Activated gamma-delta T cell (primary cell): Measurements from ENCODE around the gene PEX14.

Experiments
- DNase-seq: peaks from one replicate; lab custom pipeline; 2025; lab: John Stamatoyannopoulos, UW

The PEX14 gene

DNA sequence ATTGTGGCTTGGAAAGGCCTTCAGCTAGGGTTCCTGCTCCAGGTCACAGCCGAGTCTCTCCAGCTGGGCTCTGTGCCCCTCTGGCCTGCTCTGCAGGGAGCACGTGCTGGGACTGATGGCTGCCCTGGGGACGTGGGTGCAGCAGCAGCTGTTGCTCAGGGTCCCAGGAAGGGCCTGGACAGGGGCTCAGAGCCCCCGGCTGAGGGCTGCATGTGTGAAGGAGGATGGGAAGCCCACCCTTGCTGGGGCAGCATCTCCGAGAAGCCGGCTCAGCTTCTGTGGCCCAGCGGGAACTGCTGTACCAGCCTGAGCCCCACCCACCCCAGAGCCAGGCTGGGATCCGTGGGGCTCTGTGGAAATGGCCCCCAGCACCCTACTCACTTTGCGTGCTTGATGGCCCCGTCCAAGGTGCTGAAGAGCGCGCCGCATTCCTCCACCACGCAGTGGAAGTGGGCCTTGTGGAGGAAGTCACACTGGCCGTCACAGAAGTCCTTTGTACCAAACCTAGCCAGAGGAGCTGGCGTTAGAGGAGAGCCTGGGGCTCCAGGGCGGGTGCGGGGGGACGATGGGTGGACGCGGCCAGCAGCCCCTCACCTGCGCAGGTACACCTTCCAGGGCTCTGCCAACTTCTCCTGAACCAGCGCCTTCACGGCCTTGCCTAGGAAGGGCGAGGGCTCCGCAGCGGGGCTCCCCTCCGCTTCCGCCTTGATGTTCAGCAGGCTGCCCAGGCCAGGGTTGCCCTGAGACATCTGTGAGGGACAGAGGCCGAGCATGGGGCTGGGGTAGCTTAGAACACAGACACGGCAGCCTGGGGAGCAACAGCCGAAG, 174.2 kb downstream of the PEX14 start:
- DNase-seq = no peak

DNA sequence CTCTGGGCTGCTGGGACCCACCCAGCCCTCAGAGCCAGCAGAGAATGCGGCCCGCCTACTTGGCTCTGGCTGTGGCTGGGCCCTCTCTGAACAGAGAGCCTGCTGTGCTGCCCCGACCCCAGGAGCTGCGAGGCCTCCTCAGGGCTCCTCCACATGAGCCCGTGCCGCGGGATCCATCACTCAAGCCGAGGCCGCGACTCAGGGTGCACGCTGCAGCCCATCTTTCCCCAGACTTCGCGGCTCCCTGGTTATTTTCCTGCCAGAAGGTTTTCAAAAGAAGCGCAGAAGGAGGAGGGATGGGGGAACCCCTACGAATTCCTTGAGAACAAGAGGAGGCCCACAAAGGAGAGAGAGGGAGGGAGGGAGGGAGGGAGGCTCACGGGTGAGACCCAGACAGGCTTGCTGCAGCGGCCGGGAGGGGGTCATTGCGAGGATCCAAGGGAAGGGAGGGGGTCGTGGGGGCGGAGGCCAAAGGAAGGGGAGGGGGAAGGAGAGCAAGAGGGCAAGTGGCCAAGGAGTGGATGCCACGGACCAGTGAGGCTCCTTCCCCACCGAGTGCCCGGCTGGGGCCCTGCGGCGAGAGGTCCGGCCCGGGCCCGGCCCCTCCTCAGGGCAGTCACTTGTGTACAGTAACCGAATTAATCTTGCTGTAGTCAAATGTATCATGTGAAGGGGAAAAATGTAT, 174.9 kb downstream of the PEX14 start:
- no peak for DNase-seq

DNA sequence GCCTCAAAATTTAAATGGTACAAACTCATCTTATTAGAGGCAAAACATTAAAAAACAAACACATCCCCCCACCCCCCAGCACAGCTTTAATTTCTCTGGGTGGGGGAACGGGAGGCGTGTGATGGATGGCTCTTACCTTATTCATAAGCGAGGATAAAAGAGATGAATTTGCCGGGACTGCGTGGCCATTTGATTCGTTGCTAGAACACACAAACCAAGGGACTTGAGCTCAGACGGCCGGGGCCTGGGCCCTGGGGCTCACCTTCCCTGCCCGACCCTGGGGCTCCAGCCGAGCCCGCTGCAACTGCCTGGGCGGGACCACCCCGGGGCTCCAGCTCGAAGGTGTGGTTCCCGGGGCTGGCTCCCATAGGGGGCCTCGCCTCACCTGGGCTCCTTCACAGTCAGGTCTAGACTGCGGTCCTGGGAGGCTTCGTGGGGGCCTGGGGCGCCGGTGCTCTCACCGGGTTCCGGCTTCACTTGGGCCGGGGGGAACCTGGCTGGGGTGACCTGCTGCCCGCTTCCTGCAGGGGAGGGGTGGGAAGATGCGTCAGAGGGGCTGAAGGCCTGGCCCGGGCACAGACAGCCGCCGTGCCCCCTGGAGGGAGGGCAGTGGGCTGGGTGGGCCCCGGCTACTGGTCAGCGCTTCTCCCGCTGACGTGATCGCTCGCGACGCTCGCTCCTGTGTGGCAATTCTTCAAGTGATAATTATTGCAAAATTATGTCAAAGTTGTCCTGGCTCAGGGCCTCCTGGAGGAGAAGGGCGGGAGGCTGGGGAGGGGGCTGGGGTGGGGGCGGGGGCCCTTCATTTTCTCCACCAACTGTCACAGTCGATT, 176.0 kb downstream of the PEX14 start:
- no peak for DNase-seq

DNA sequence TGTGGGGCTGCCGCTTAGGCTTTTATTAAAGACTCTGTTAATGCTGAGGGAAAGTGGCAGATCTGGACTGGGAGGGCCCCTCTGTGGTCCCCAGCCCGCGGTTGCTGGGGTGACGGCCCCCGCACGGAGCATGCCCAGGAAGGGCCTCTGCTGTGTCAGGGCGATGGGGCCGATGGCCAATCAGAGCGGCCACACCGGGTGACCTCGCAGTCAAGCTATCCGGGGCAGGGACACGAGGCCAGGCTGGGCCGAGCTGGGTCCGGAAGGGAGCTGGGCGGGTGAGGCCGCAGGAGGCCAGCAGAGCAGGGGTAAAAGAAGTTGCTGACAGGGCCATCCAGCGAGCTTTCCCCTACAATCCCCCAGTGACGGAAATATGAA, 176.6 kb downstream of the PEX14 start:
- DNase-seq = no peak

DNA sequence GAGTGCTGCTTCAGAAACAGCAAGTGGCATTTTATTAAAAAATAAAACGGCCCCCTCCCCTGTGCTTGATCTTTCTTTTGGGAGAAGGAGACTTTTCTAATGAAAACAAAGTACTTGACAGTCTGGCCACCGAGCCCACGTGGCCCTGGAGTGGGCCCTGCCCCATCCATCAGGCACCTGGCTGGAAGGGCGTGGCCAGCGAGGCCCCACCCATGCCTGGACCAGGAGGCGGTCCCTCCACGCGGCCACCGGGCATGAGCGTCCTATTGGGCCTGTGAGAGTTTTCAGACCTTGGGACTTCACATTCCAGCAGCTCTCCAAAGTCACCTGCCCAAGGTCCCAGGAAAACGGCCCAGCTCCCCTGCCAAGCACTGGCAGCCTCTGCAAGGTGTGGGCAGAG, 177.0 kb downstream of the PEX14 start:
- DNase-seq = no peak

DNA sequence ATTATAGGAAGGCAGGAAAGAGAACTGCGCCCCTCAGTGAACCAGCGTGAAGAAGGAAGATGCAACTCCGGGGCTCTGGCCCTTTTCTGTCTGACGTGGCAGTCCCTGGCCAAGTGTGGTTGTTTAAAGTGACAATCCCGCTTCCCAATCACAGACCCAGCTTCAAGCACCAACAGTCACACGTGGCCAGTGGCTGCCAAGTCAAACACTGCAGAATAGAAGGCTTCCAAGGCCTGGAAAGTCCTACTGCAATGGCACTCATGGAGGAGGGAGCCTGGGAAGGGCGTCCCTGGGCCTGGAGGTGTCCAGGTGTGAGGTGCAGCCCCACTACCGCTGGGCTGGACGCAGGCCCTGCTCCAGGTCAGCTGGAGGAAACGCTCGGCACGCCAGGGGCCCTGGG, 177.9 kb downstream of the PEX14 start:
- DNase-seq = no peak

DNA sequence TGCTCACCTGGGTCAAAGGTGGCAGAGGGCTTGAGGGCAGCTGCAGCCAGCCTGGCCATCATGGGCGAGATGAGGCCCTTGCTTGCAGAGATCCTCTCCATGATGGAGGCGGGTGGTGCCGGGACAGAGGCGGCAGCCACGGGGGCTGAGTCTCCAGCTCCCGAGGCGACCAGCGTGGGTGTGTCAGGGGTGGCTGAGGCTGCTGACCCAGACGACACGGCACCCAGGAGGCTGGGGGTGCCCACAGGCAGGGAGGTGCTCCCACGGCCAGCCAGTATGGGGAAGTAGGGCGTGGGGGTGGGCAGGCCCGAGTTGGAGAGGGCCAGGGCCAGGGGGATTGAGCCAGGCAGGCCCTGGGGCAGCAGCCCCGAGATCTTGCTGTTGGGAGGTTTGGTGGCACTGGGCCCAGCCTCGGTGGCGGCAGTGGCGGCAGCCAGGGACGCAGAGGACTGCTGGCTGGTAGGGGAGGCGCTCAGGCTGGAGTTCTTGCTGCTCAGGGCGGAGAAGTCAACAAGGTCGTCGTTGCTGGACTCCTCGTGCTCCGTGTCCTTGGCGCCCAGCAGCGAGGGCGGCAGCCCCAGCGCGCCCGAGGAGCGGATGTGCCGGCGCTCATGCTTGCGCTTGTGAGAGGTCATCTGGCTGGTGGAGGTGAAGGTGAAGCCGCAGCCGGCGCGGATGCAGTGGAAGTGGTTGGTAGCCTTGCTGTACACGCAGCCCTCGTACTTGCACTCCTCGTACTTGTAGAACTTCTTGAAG, 178.8 kb downstream of the PEX14 start:
- DNase-seq = no peak

DNA sequence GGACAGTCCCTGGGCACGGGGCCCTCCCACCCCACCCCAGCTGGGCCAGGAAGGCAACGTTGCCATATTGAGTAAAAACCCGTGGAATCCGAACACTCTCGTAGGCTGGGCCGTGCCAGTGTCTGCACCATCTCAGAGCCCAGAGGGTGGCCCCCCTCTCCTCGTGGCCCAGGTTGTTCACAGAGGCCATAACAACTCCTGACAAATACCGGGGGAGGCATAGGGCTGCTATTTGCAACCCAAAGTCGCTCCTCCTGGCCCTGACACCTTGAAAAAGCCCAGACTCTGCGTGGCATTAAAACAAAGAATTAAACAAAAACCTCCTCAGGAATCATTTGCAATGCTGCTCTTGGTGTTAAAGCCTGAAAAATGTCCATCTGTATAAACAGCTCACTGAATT, 180.3 kb downstream of the PEX14 start:
- no peak for DNase-seq

DNA sequence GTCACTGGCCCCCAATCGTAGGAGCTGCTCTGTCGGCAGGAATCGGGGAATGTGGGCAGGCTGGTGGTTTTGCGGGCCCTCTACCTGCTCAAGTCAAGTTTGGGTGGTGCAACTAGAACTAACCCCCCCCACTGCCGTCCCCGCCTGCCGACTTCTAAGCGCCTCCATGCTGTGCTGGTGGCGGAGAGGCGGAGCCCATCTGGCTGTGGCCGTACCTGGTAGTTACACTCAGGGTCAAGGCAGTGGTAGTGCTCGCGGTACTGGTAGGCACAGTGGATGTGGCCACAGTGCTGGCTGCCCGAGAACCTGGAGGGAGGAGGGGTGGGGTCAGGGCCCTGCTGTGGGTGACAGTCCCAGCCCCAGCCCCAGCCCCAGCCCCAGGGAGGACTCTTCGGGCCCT, 181.7 kb downstream of the PEX14 start:
- no peak for DNase-seq

DNA sequence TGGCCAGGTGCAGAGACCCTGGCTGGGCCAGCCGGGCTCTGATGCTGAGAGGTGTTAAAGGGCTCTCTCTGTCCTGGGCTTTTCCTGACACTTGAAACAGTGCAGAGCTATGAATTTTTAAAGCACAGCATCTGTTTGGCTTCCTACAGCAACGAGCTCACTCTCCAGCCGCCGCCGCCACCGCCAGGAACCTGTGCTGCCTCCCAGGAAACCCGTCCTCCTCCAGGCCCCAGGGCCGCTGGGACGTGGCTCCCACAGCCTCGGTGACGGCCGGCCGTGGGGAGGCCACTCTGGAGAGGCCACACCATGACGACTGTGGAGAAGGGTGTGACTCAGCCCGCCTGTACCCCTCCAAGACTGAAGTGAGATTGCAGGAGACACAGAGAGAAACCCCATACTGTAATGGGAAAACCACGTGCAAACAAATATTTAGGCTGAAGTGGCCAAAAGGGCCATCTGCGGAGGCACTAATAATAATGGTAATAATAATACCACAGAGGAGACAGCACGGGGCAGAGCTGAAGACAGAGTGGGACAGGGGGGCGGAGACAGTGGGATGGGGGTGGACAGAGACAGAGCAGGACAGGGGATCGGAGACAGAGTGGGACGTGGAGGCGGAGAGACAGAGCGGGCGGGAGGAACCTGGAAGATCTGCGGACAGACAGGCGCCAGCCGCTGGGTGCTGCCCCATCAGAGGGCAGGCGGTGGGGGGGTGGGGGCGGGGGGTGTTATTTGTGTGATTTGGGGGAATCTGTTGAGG, 182.5 kb downstream of the PEX14 start:
- DNase-seq = no peak

DNA sequence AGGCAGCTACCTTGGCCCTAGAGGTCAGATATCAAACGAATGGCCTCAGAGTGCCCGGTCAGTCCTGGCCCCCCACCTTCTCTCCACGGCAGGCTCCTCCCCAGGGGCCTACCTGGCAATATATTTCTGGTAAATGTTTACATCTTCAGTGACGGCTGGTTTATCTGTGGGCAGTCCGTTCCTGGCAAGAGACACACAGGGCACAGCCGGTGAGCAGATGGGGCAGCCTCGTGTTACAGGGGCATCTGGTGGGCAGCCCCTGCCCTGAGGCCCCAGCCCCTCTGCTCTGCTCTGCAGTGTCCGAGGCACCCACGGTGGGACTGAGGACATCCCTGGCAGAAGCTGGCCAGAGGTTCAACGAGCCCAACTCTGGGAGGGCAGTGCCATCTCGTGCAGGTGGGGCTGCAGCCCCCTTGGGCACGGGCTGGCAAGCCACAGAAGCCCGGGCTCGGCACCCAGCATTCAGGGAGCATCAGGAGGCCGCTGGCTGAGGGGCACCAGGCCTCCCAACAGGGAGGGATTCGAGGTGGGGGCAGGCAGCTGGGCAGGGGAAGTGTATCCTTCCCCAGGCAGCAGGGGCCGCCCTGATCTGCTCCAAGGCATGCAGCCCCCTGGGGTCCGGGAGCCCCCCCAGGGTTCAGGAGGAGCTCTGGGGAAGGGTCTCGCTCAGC, 183.8 kb downstream of the PEX14 start:
- DNase-seq = no peak

DNA sequence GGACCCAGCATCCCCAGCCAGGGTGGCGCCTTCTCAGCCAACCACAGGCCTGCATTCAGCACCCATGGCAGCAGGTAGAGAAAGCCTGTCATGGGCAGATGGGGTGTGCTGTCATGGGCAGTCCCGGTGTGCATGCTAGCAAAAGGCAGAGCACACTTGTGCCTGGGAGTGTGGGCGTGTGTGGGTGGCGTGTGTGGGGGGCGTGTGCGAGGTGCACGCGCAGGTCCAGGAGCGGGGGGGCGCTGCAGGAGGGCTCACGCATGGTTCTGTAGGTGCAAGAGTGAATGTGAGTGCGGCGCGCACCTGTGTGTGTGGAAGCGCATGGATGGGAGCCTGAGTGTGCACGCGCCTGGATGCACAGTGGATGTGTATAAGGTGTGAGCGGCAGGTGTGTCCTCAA, 184.5 kb downstream of the PEX14 start:
- no peak for DNase-seq

DNA sequence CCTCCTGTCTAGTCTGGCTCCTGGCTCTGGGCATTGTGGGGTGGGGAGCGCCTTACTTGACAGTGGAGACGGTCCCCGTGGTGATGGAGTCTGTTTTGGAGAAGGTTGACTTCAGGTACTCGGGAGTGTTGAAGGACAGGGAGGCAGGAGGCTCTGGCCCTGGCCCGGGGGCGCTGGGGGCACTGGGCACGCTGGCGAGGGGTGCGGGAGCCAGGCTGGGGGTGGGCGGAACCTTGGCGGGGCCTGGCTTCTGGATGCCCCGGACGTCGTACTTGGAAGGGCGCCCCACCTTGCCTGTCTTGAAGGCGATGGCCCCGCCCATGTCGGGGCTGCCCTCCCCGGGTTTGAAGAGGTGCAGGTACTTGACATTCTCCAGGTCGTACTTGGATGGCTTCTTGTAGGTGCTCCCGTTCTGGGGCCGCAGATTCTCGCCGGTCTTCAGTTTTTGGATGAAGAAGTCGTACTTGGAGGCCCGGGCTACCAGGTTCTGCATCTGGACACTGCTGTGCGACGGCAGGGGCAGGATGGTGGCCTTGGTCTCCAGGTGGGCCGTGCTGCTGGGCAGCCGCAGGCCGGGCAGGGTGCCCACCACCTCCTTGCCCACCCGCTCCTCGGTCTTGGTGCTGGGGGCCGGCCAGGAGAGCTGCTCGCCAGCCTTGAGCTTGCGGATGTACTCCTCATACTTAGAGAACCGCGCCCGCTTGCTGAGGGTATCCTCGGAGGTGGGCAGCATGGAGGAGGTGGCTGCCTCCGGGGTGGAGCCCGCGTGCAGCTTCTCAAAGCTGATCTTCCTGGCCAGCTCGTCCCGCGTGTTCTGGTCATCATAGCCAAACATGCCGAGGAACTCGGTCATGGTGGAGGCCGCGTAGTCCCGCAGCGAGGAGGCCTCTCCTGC, 185.1 kb downstream of the PEX14 start:
- DNase-seq = no peak

DNA sequence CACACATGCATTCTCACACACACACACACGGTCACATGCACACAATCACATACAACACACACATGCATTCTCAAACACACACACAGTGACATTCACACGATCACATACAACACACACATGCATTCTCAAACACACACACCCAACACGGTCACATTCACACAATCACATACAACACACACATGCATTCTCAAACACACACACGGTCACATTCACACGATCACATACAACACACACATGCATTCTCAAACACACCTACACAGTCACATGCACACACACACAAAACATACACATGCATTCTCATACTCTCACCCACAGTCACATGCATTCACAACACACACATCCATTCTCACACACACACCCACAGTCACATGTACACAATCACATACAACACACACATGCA, 186.7 kb downstream of the PEX14 start:
- no peak for DNase-seq

DNA sequence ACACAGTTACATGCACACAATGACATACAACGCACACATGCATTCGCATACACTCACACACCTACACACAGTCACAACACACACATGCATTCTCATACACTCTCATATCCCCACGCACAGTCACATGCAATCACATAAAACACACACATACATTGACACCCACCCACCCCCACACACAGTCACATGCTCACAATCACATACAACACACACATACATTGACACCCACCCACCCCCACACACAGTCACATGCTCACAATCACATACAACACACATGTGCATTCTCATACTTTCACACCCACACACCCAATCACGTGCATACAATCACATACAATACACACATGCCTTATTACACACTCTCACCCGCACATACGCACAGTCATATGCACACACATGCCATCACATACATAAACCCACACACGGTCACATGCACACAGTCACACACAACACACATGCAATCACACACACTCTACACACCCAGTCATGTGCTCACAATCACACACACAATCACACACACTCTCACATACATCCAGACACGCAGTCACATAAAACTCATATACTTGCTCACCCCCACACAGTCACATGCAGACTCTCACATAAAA, 187.4 kb downstream of the PEX14 start:
- no peak for DNase-seq

DNA sequence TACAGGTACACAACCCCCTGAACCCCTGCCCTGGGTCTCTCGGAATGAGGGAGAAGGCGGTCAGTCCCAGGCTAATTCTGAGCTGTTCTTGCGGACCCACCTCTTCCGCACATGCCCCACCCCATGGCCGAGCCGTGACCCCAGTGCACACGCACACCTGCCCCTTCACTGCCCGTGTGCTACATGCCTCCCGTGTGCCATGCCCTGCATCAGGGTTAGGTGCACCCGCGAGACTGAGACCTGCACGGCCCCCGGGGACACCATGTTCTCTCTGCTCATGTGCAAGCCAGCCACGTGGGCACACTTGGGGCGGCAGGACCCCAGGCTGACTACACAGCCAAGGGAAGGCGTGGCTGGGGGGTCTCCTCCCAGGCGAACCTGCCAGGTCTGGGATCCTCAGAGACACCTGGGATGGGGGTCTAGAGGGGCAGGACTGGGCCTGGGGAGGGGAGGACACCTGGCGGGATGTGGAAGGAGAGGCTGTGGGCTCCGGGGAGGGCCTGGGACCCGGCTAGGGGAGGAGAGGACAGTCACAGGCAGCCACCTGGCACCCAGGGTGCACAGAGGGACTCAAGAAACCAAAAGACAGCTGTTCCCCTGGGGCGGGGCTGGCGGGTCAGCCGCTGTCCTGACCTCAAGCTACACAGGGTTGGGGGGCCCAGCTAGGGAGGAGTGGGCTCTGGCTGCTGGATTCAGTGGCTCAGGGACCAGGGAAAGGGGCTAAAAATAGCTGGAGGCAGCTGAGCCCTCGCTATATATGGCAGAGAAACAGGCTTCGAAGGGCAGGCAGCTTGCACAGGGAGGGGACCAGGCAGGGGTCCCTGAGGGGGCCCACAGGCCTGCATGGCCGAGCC, 188.3 kb downstream of the PEX14 start:
- DNase-seq = no peak

DNA sequence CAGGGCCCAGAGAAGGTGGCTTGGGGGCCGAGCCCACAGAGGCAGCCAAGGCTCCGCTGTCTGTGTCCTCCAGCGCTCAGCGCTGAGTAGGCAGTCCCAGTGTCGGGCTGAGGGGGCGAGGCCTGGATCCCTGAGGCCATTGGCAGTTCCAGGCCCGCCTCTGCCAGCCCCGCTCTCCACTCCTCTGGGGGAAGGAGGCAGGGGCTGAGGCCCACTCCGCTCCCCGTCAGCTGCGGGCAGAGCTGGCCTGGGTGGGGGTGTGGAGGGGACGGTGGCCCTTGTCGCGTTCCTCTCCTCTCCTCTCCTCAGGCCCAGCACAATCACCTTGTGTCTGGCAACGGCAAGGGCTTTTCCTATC, 188.9 kb downstream of the PEX14 start:
- DNase-seq = no peak

DNA sequence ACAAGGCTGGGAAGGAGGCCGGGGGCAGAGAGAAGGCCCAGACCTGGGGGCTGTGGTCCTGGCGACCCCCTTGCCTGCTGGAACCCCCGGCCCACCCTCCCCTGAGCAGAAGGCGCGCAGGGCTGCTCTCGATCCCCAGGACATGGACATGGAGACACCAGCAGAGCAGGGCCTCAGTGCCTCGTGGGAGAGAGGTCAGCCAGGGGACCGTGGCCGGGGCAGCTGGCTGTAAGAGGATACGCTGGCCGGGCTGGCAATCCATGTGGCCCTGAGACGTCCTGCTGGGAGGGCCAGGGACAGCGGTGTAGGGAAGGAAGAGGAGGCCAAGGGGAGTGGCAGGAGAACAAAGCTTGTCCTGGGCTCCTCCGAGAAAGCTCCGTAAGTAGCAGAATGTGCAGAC, 189.5 kb downstream of the PEX14 start:
- DNase-seq = no peak
